H9 (cell line): Measurements from ENCODE around the gene KIF26B. TPM values are rescaled to one million over a fixed set of nuclear protein-coding genes. Genes with fewer than 3 reads are reported as not detected.

ENCODE experiments used
- DNase-seq: peaks from one replicate; pipeline ENCODE4 v3.0.0-alpha.2; 2017
- H2AFZ ChIP-seq: one replicate; pipeline ENCODE4 v1.6.1; 2013; ENCODE audit warnings: mild to moderate bottlenecking, low read length, control low read depth, moderate library complexity
- H2AK5ac ChIP-seq: 2 replicates; pipeline ENCODE4 v1.6.1; 2013; ENCODE audit warnings: low read length, control low read depth, mixed read lengths; ENCODE audit not compliant: insufficient read length
- H2BK120ac ChIP-seq: one replicate; pipeline ENCODE4 v1.6.1; 2013; ENCODE audit warnings: low read depth, mild to moderate bottlenecking, low read length, control low read depth, inconsistent platforms; ENCODE audit not compliant: poor library complexity, severe bottlenecking
- H2BK12ac ChIP-seq: 2 replicates; pipeline ENCODE4 v1.6.1; 2013; ENCODE audit warnings: low read length, control low read depth, mixed read lengths, low read depth; ENCODE audit not compliant: insufficient read length
- H2BK15ac ChIP-seq: 2 replicates; pipeline ENCODE4 v1.6.1; 2013; ENCODE audit warnings: low read depth, low read length, control low read depth
- H2BK20ac ChIP-seq: one replicate; pipeline ENCODE4 v1.6.1; 2013; ENCODE audit warnings: low read depth, mild to moderate bottlenecking, low read length, control low read depth, inconsistent platforms; ENCODE audit not compliant: poor library complexity, severe bottlenecking
- H2BK5ac ChIP-seq: 2 replicates; pipeline ENCODE4 v1.6.1; 2013; ENCODE audit warnings: low read length, control low read depth, mixed read lengths; ENCODE audit not compliant: insufficient read length
- H3K14ac ChIP-seq: 2 replicates; pipeline ENCODE4 v1.6.1; 2013; ENCODE audit warnings: low read length, control low read depth; ENCODE audit not compliant: insufficient read depth
- H3K18ac ChIP-seq: 2 replicates; pipeline ENCODE4 v1.6.1; 2013; ENCODE audit warnings: low read depth, mild to moderate bottlenecking, mixed read lengths, low read length, control low read depth; ENCODE audit not compliant: insufficient read length
- H3K23ac ChIP-seq: 2 replicates; pipeline ENCODE4 v1.6.1; 2013; ENCODE audit warnings: low read length, control low read depth, mixed read lengths, low read depth; ENCODE audit not compliant: insufficient read length
- H3K23me2 ChIP-seq: 2 replicates; pipeline ENCODE4 v1.6.1; 2013; ENCODE audit warnings: low read depth, mild to moderate bottlenecking, mixed read lengths, low read length, control low read depth; ENCODE audit not compliant: insufficient read length, poor library complexity, severe bottlenecking
- H3K27ac ChIP-seq: 2 replicates; pipeline ENCODE4 v1.5.1; 2013; ENCODE audit warnings: low read length, control low read depth, mixed read lengths, low read depth; ENCODE audit not compliant: insufficient read length
- H3K27me3 ChIP-seq: 2 replicates; pipeline ENCODE4 v1.6.1; 2013; ENCODE audit warnings: low read length, control low read depth, inconsistent platforms; ENCODE audit not compliant: insufficient read depth
- H3K4ac ChIP-seq: 2 replicates; pipeline ENCODE4 v1.6.1; 2013; ENCODE audit warnings: low read depth, mild to moderate bottlenecking, control low read depth, inconsistent platforms, low read length, moderate library complexity
- H3K4me1 ChIP-seq: 2 replicates; pipeline ENCODE4 v1.6.1; 2013; ENCODE audit warnings: low read length, control low read depth, inconsistent platforms; ENCODE audit not compliant: insufficient read depth
- H3K4me2 ChIP-seq: 2 replicates; pipeline ENCODE4 v1.6.1; 2013; ENCODE audit warnings: low read length, control low read depth, mixed read lengths; ENCODE audit not compliant: insufficient read length, insufficient read depth
- H3K56ac ChIP-seq: 2 replicates; pipeline ENCODE4 v1.6.1; 2013; ENCODE audit warnings: low read depth, mild to moderate bottlenecking, mixed read lengths, low read length, control low read depth; ENCODE audit not compliant: insufficient read length
- H3K79me1 ChIP-seq: 2 replicates; pipeline ENCODE4 v1.6.1; 2013; ENCODE audit warnings: low read depth, mild to moderate bottlenecking, moderate library complexity, low read length, control low read depth, inconsistent platforms; ENCODE audit not compliant: insufficient read depth, poor library complexity, severe bottlenecking
- H3K79me2 ChIP-seq: 2 replicates; pipeline ENCODE4 v1.6.1; 2013; ENCODE audit warnings: low read length, control low read depth, inconsistent platforms; ENCODE audit not compliant: insufficient read depth
- H3K9ac ChIP-seq: 2 replicates; pipeline ENCODE4 v1.6.1; 2013; ENCODE audit warnings: low read length, control low read depth, mixed read lengths; ENCODE audit not compliant: insufficient read length; ENCODE audit errors: extremely low read depth
- H3K9me3 ChIP-seq: one replicate; pipeline ENCODE4 v1.6.1; 2013; ENCODE audit warnings: low read depth, low read length, inconsistent platforms; ENCODE audit not compliant: control insufficient read depth
- H3T11ph ChIP-seq: one replicate; pipeline ENCODE4 v1.6.1; 2013; ENCODE audit warnings: mild to moderate bottlenecking, low read length, control low read depth, inconsistent platforms
- H4K20me1 ChIP-seq: one replicate; pipeline ENCODE4 v1.6.1; 2013; ENCODE audit not compliant: control insufficient read depth, insufficient read length, insufficient read depth
- H4K5ac ChIP-seq: 2 replicates; pipeline ENCODE4 v1.6.1; 2013; ENCODE audit warnings: low read depth, mild to moderate bottlenecking, mixed read lengths, low read length, control low read depth; ENCODE audit not compliant: insufficient read length
- H4K8ac ChIP-seq: replicated peaks from 2 replicates; pipeline ENCODE4 v1.6.1; 2013; ENCODE audit warnings: low read length, control low read depth, mixed read lengths, low read depth; ENCODE audit not compliant: insufficient read length
- H4K91ac ChIP-seq: 2 replicates; pipeline ENCODE4 v1.6.1; 2013; ENCODE audit warnings: low read depth, mild to moderate bottlenecking, moderate library complexity, mixed read lengths, low read length, control low read depth; ENCODE audit not compliant: insufficient read length
- H3K27ac Mint-ChIP-seq, 3 experiments: 2 replicates in 2 of 3; 3 replicates in 1 of 3; pipeline ENCODE4 v1.8.0; 2020 to 2021; ENCODE audit warnings: mixed read lengths in 3 of 3, mild to moderate bottlenecking in 1 of 3, moderate library complexity in 1 of 3
- H3K27me3 Mint-ChIP-seq: 2 replicates; pipeline ENCODE4 v1.8.0; 2021; ENCODE audit warnings: low read depth, mild to moderate bottlenecking, moderate library complexity, mixed read lengths
- H3K36me3 Mint-ChIP-seq, 3 experiments: 2 replicates in 2 of 3; 3 replicates in 1 of 3; pipeline ENCODE4 v1.8.0; 2020 to 2021; ENCODE audit warnings: low read depth in 3 of 3, mixed read lengths in 3 of 3; ENCODE audit not compliant: insufficient read depth in 1 of 3
- H3K4me1 Mint-ChIP-seq, 2 experiments: 2 replicates each; pipeline ENCODE4 v1.8.0; 2020; ENCODE audit warnings: mixed read lengths in 2 of 2
- H3K4me3 Mint-ChIP-seq, 2 experiments: 2 replicates in 1 of 2; 3 replicates in 1 of 2; pipeline ENCODE4 v1.8.0; 2020 to 2021; ENCODE audit warnings: mild to moderate bottlenecking in 2 of 2, mixed read lengths in 2 of 2, moderate library complexity in 1 of 2
- H3K9me3 Mint-ChIP-seq, 2 experiments: 2 replicates in 1 of 2; 3 replicates in 1 of 2; pipeline ENCODE4 v1.8.0; 2020; ENCODE audit warnings: mild to moderate bottlenecking in 2 of 2, mixed read lengths in 2 of 2, moderate library complexity in 1 of 2
- CTCF ChIP-seq: fragments of 200-600 bp; sonication (generic); conservative IDR thresholded peaks from 3 replicates; pipeline ENCODE4 v1.8.0; 2021; ENCODE audit warnings: antibody characterized with exemption, mild to moderate bottlenecking
- WGBS: extraction: QIAGEN DNeasy Blood & Tissue Kit; methylation state at CpG from one replicate; pipeline ENCODE4 v1.1.7; 2013; ENCODE audit warnings: missing lambda C conversion rate, low lambda C conversion rate, mixed read lengths; ENCODE audit not compliant: insufficient read length; ENCODE audit errors: extremely low coverage; 5-methylcytosine and 5-hydroxymethylcytosine counted together
- total RNA-seq: library from RNA; stranded (reverse); gene quantifications from 2 replicates; pipeline ENCODE4 v1.2.1, GENCODE V29; 2021

Gene KIF26B
- total RNA-seq, 1 experiment from 2014 or later: 0.13 TPM

GRCh38 chr1:245211035-245211749 lies 56.4 kb downstream of the KIF26B start:
- Histone ChIP-seq H2AK5ac (no peak overlapping the region), H3K79me1 (no peaks in the 10 kb centered on the region), H3K18ac (no peak overlapping the region), H2BK20ac (no peak overlapping the region), H4K20me1 (no peaks in the 10 kb centered on the region), H2BK15ac (no peak overlapping the region), H2BK5ac (no peak overlapping the region), H2BK12ac (no peak overlapping the region), H3T11ph (no peak overlapping the region), H3K27ac (no peak overlapping the region), H3K79me2 (no peaks in the 10 kb centered on the region), H3K56ac (no peak overlapping the region), H2AFZ (no peak overlapping the region), H4K8ac (no peak overlapping the region), H3K4me1 (no peaks in the 10 kb centered on the region), H4K5ac (no peak overlapping the region), H3K23ac (no peak overlapping the region), H3K14ac (no peak overlapping the region), H3K27me3 (no peaks in the 10 kb centered on the region), H3K4me2 (no peak overlapping the region), H3K4ac (no peak overlapping the region), H3K9me3 (peaks cover 12% of the 10 kb centered on the region), H3K23me2 (no peaks in the 10 kb centered on the region), H3K9ac (no peak overlapping the region), H2BK120ac (no peak overlapping the region), H4K91ac (no peak overlapping the region)
- H3K9me3 Mint-ChIP-seq: peaks cover 25% of the 10 kb centered on the region in 2 experiments
- no peak for TF ChIP-seq CTCF
- peaks cover 2% of the 10 kb centered on the region; the same call in 1 of the 2 replicates for H3K27me3 Mint-ChIP-seq
- no peak overlapping the region for H3K4me3 Mint-ChIP-seq
- DNase-seq: no peak
- WGBS: no CpG with 5 or more reads among the region's 11 CpGs
- peaks cover 9 to 20% (median 18%) of the 10 kb centered on the region in 3 experiments for H3K36me3 Mint-ChIP-seq
- no peak overlapping the region for H3K27ac Mint-ChIP-seq
- peaks cover 4 to 16% of the 10 kb centered on the region in 2 experiments for H3K4me1 Mint-ChIP-seq
